Measurements from ENCODE around the gene NUMBL.
"Not testable (repeated sequence)": the region's sequence is repeated elsewhere in the genome, so short reads cannot be mapped to it uniquely, and the experiment has no call there.

The NUMBL gene

GRCh38 chr19:40667602-40668001 is 22.8 kb downstream of the NUMBL start:
- no peak overlapping the region for H3K4me3 Mint-ChIP-seq
- DNase-seq (ENCODE audit: low spot score in 2 of 2) (no peak), ATAC-seq (no peak)
- H3K27ac Mint-ChIP-seq: no peak overlapping the region
- H3K36me3 Mint-ChIP-seq: peaks cover 25% of the 10 kb centered on the region
- no peaks in the 10 kb centered on the region for H3K9me3 Mint-ChIP-seq
- H3K4me1 Mint-ChIP-seq: peaks cover 26% of the 10 kb centered on the region

- Mint-ChIP-seq H3K9me3 (no peaks in the 10 kb centered on the region), H3K4me3 (no peak overlapping the region), H3K27ac (peak overlapping the region; percentile 50), H3K36me3 (peaks cover 26% of the 10 kb centered on the region), H3K4me1 (peaks cover 27% of the 10 kb centered on the region)
- no peak for ATAC-seq
- DNase-seq (ENCODE audit: low spot score in 2 of 2): no peak
These were observed 23.5 kb downstream of the NUMBL start for GRCh38 chr19:40666803-40667438.

GRCh38 chr19:40663695-40664692 is 26.5 kb downstream of the NUMBL start:
- Mint-ChIP-seq H3K4me3 (peak overlapping the region; percentile 77), H3K9me3 (no peaks in the 10 kb centered on the region), H3K4me1 (peaks cover 27% of the 10 kb centered on the region), H3K36me3 (peaks cover 15% of the 10 kb centered on the region), H3K27ac (peak overlapping the region; percentile 88)
- DNase-seq (ENCODE audit: low spot score in 2 of 2) (no peak), ATAC-seq (peak; percentile 3)

GRCh38 chr19:40662925-40663694 is 27.3 kb downstream of the NUMBL start:
- peaks cover 27% of the 10 kb centered on the region for H3K4me1 Mint-ChIP-seq
- H3K36me3 Mint-ChIP-seq: peaks cover 15% of the 10 kb centered on the region
- peak overlapping the region; percentile 88 for H3K27ac Mint-ChIP-seq
- no peaks in the 10 kb centered on the region for H3K9me3 Mint-ChIP-seq
- DNase-seq (ENCODE audit: low spot score in 2 of 2) (peak; percentile 97 to 98), ATAC-seq (peak; percentile 91)
- H3K4me3 Mint-ChIP-seq: peak overlapping the region; percentile 77

GRCh38 chr19:40661616-40662015 is 28.8 kb downstream of the NUMBL start:
- DNase-seq (ENCODE audit: low spot score in 2 of 2): no peak
- no peaks in the 10 kb centered on the region for H3K9me3 Mint-ChIP-seq
- H3K4me1 Mint-ChIP-seq: peaks cover 22% of the 10 kb centered on the region
- peak overlapping the region; percentile 17 for H3K4me3 Mint-ChIP-seq
- H3K27ac Mint-ChIP-seq: peak overlapping the region; percentile 88
- H3K36me3 Mint-ChIP-seq: peaks cover 15% of the 10 kb centered on the region
- no peak for ATAC-seq

- Mint-ChIP-seq H3K27ac (no peak overlapping the region), H3K36me3 (peaks cover 15% of the 10 kb centered on the region), H3K4me1 (peaks cover 17% of the 10 kb centered on the region), H3K9me3 (no peaks in the 10 kb centered on the region), H3K4me3 (no peak overlapping the region)
- DNase-seq (ENCODE audit: low spot score in 2 of 2): no peak
- ATAC-seq: no peak
These were observed 30.9 kb downstream of the NUMBL start for GRCh38 chr19:40659566-40659965.

GRCh38 chr19:40659116-40659515 is 31.3 kb downstream of the NUMBL start:
- ATAC-seq: no peak

GRCh38 chr19:40658031-40658430 is 32.4 kb downstream of the NUMBL start:
- no peak for DNase-seq (ENCODE audit: low spot score in 2 of 2)
- no peaks in the 10 kb centered on the region for H3K9me3 Mint-ChIP-seq
- H3K4me3 Mint-ChIP-seq: no peak overlapping the region
- peaks cover 6% of the 10 kb centered on the region for H3K4me1 Mint-ChIP-seq
- ATAC-seq: no peak
- peaks cover 5% of the 10 kb centered on the region for H3K36me3 Mint-ChIP-seq
- H3K27ac Mint-ChIP-seq: no peak overlapping the region

More at GRCh38 chr19:40659116-40659515, 31.3 kb downstream of the NUMBL start:
- Mint-ChIP-seq H3K4me3 (no peak overlapping the region), H3K27ac (no peak overlapping the region), H3K9me3 (no peaks in the 10 kb centered on the region), H3K36me3 (peaks cover 13% of the 10 kb centered on the region), H3K4me1 (peaks cover 16% of the 10 kb centered on the region)
- DNase-seq (ENCODE audit: low spot score in 2 of 2): no peak

GRCh38 chr19:40655684-40656083 is 34.8 kb downstream of the NUMBL start:
- H3K4me1 Mint-ChIP-seq; H3K4me3 Mint-ChIP-seq; H3K9me3 Mint-ChIP-seq; H3K27ac Mint-ChIP-seq; H3K36me3 Mint-ChIP-seq; ATAC-seq; DNase-seq (ENCODE audit: low spot score in 2 of 2): not testable (repeated sequence)

GRCh38 chr19:40652303-40652702 is 38.1 kb downstream of the NUMBL start:
- H3K36me3 Mint-ChIP-seq; DNase-seq (ENCODE audit: low spot score in 2 of 2); ATAC-seq: not testable (repeated sequence)

GRCh38 chr19:40650749-40651305 is 39.6 kb downstream of the NUMBL start:
- Mint-ChIP-seq H3K36me3 (no peaks in the 10 kb centered on the region), H3K9me3 (no peaks in the 10 kb centered on the region)

More at GRCh38 chr19:40652303-40652702, 38.1 kb downstream of the NUMBL start:
- H3K27ac Mint-ChIP-seq, H3K9me3 Mint-ChIP-seq, H3K4me3 Mint-ChIP-seq, H3K4me1 Mint-ChIP-seq: not testable (repeated sequence)

GRCh38 chr19:40649903-40650675 is 40.4 kb downstream of the NUMBL start:
- DNase-seq (ENCODE audit: low spot score in 2 of 2); H3K4me3 Mint-ChIP-seq; H3K4me1 Mint-ChIP-seq; ATAC-seq; H3K9me3 Mint-ChIP-seq; H3K27ac Mint-ChIP-seq; H3K36me3 Mint-ChIP-seq: not testable (repeated sequence)

More at GRCh38 chr19:40650749-40651305, 39.6 kb downstream of the NUMBL start:
- DNase-seq (ENCODE audit: low spot score in 2 of 2) (no peak), ATAC-seq (no peak)
- H3K4me3 Mint-ChIP-seq: no peak overlapping the region
- no peak overlapping the region for H3K27ac Mint-ChIP-seq
- no peaks in the 10 kb centered on the region for H3K4me1 Mint-ChIP-seq

- Mint-ChIP-seq H3K4me3 (no peak overlapping the region), H3K4me1 (no peaks in the 10 kb centered on the region), H3K9me3 (no peaks in the 10 kb centered on the region), H3K27ac (no peak overlapping the region), H3K36me3 (no peaks in the 10 kb centered on the region)
- no peak for ATAC-seq
- DNase-seq (ENCODE audit: low spot score in 2 of 2): no peak
These were observed 43.7 kb downstream of the NUMBL start for GRCh38 chr19:40646743-40647254.

- DNase-seq (ENCODE audit: low spot score in 2 of 2) (no peak), ATAC-seq (no peak)
- Mint-ChIP-seq H3K9me3 (no peaks in the 10 kb centered on the region), H3K4me1 (no peaks in the 10 kb centered on the region), H3K4me3 (no peak overlapping the region), H3K36me3 (no peaks in the 10 kb centered on the region), H3K27ac (no peak overlapping the region)
These were observed 47.6 kb downstream of the NUMBL start for GRCh38 chr19:40642757-40643305.

Data from stimulated activated effector memory CD8-positive, alpha-beta T cell treated with anti-CD3 and anti-CD28 coated beads, Interleukin-12 subunit alpha, Interleukin-12 subunit beta, amount 100 ng/mL, for 72 hours (primary cell).